ENCODE results near the gene USP3. TPM values are rescaled to one million over a fixed set of nuclear protein-coding genes. Genes with fewer than 3 reads are reported as not detected.
A peak's percentile ranks its signal among the peaks of the same experiment; 100 is the strongest.
"Not testable (repeated sequence)": the region's sequence is repeated elsewhere in the genome, so short reads cannot be mapped to it uniquely, and the experiment has no call there.

Gene USP3
- total RNA-seq, 2 donors from 2014 or later = 57.6 to 74.2 TPM

DNA sequence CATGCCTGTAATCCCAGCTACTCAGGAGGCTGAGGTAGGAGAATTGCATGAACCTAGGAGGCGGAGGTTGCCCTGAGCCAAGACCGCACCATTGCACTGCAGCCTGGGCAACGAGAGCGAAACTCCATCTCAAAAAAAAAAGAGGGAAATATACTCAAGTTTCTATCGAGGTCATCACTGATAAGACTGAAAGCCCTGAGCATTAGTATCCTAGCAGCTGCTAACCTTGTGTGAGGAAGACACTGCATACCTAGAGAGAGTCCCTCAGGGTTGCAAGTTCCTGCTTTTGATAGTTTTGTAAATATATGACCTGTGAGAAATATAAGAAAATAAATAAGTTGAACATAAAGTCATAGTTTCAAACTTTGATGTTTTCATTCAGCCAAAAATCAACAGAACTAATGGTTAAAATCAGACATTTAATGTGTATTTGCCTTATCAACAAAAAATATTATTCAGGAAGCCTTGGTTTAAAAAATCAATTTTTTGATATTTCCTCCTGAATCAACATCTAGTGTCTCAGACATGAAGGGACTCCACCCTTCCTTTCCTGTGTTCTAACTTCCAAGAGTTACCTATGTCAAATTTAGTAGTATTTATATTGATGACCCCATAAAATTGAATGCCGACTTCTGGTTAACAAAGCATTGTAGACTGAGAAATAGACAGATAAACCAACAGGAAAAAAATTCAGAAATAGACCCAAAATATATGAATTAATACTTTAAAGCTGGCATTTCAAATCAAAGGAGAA lies 19.8 kb upstream of the USP3 start:
- Histone ChIP-seq H3K27me3 (no peaks in the 10 kb centered on the region), H3K36me3 (no peaks in the 10 kb centered on the region), H3K4me1 (no peaks in the 10 kb centered on the region), H3K4me3 (no peak overlapping the region), H3K27ac (no peak overlapping the region), H3K9ac (ENCODE audit: low read depth in 2 of 2, low read length in 2 of 2) (no peak overlapping the region), H3K9me3 (no peaks in the 10 kb centered on the region)
- DNase-seq = no peak
- TF ChIP-seq, protein P1, sequence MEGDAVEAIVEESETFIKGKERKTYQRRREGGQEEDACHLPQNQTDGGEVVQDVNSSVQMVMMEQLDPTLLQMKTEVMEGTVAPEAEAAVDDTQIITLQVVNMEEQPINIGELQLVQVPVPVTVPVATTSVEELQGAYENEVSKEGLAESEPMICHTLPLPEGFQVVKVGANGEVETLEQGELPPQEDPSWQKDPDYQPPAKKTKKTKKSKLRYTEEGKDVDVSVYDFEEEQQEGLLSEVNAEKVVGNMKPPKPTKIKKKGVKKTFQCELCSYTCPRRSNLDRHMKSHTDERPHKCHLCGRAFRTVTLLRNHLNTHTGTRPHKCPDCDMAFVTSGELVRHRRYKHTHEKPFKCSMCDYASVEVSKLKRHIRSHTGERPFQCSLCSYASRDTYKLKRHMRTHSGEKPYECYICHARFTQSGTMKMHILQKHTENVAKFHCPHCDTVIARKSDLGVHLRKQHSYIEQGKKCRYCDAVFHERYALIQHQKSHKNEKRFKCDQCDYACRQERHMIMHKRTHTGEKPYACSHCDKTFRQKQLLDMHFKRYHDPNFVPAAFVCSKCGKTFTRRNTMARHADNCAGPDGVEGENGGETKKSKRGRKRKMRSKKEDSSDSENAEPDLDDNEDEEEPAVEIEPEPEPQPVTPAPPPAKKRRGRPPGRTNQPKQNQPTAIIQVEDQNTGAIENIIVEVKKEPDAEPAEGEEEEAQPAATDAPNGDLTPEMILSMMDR (IDR thresholded peaks at IDR 0.05) = no peak
- intact Hi-C loops (cut with DNase I) = no loop called here

DNA sequence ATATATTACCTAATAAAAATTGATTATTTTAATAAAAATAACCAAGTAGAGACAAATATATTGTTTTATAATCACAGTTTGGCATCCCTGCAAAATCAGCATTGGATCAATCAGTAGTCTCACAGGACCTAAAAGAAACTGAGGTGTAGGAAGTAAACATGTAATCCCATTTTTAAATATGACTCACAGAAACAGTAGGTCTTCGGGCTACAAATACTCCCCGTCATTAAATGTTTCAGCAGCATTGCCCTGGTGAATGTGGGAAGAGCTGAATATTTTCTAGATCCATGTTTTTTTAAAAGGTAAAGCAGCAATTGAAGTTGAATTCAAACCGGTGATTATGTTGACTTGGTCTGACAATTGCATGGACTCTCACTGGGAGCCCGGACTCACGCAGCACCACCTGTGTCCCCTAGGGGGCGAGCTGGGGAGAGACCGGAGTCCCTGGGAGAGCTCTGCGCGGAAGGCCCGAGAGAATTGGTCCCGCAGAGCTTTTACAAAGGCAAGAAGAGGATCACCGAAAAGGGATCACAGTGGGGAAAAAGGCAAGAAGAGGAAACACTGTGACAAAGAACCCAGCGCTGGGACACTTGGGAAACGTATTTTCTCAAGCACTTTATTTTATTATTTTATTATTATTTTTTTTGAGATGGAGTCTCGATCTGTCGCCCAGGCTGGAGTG lies 17.2 kb upstream of the USP3 start:
- no peaks in the 10 kb centered on the region for H3K27me3 ChIP-seq
- intact Hi-C loops (cut with DNase I) = no loop called here
- TF ChIP-seq, protein P1 (IDR thresholded peaks at IDR 0.05) = peak; percentile 96
- H3K4me3 ChIP-seq = no peak overlapping the region
- no peaks in the 10 kb centered on the region for H3K36me3 ChIP-seq
- H3K9ac ChIP-seq (ENCODE audit: low read depth in 2 of 2, low read length in 2 of 2) = no peak overlapping the region
- H3K9me3 ChIP-seq = no peaks in the 10 kb centered on the region
- DNase-seq = peak; percentile 98
- H3K4me1 ChIP-seq = no peaks in the 10 kb centered on the region
- H3K27ac ChIP-seq = no peak overlapping the region

DNA sequence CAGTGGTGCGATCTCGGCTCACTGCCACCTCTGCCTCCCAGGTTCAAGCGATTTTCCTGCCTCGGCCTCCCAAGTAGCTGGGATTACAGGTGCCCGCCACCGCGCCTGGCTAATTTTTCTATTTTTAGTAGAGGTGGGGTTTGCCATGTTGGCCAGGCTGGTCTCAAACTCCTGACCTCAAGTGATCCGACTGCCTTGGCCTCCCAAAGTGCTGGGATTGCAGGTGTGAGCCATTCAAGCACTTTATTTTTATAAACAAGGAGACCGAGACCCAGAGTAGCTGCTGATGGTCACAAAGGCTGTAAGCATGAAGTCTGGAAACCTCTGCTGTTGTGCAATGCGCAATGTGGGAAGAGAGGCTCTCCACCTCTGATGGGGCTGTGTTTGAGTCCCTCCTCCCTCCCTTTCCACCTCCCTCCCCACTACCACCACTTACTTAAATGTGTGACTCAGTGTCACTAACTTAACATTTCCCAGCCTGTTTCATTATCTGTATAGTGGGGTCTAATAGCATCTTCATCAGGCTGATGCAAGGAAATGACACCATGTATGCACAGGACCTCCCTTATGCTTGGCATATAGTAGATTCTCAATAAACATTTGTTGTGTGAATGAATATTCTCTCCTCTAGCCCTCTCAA lies 16.5 kb upstream of the USP3 start:
- H3K9me3 ChIP-seq; H3K36me3 ChIP-seq; H3K4me1 ChIP-seq; intact Hi-C loops (cut with DNase I); DNase-seq; H3K27ac ChIP-seq; H3K27me3 ChIP-seq; H3K9ac ChIP-seq (ENCODE audit: low read depth in 2 of 2, low read length in 2 of 2); H3K4me3 ChIP-seq: not testable (repeated sequence)

DNA sequence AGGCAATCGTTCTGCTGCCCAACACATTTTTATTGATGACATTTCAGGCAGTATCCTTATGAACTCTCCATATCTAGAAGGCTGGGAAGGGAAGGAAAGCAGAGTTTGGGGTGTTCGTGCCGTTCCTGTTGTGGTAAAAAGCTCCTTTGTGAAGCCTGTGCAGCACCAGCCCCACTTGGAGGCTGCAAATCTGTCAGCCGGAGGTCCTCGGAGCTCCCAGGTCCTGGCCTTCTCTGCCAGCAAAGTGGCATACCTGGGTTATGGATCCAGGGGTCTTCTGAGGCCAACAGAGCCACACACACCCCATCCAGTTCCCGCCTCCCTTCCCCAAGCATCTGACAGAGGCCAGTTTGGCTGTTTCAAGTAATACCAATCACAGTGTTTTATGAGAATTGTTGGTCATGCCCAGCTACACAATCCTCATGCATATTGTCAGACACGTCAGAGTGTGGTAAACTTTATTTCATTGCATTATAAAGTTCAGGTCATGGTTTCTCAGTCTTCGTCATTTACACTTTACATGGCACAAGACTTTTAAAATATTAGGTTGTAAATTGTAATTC lies 15.9 kb upstream of the USP3 start:
- H3K9ac ChIP-seq (ENCODE audit: low read depth in 2 of 2, low read length in 2 of 2) = no peak overlapping the region
- no peaks in the 10 kb centered on the region for H3K27me3 ChIP-seq
- H3K4me3 ChIP-seq = no peak overlapping the region
- H3K27ac ChIP-seq = no peak overlapping the region
- intact Hi-C loops (cut with DNase I) = no loop called here
- no peaks in the 10 kb centered on the region for H3K4me1 ChIP-seq
- no peak for DNase-seq
- no peaks in the 10 kb centered on the region for H3K9me3 ChIP-seq
- TF ChIP-seq, protein P1 (IDR thresholded peaks at IDR 0.05) = no peak
- H3K36me3 ChIP-seq = no peaks in the 10 kb centered on the region

DNA sequence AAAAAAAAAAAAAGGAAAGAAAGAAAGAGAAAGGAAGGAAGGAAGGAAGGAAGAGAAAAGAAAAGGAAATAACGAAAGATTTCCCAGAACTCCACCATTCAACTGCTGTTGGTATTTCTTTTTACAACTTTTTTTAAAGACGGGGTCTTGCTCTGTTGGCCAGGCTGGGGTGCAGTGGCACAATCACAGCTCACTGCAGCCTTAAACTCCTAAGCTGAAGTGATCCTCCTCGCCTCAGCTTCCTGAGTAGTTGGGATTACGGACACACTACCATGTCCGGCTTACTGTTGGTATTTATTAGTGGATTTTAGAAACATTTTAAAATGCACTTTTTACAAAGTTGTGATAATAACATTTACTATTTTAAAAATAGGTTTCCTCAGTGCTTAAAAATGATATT lies 15.0 kb upstream of the USP3 start:
- TF ChIP-seq, protein P1 (IDR thresholded peaks at IDR 0.05) = no peak
- DNase-seq = no peak
- Histone ChIP-seq H3K9ac (ENCODE audit: low read depth in 2 of 2, low read length in 2 of 2) (no peak overlapping the region), H3K4me3 (no peak overlapping the region), H3K36me3 (no peaks in the 10 kb centered on the region), H3K9me3 (no peaks in the 10 kb centered on the region), H3K4me1 (no peaks in the 10 kb centered on the region), H3K27me3 (no peaks in the 10 kb centered on the region), H3K27ac (no peak overlapping the region)
- intact Hi-C loops (cut with DNase I) = no loop called here
